Glutamatergic neuron (in vitro differentiated cells): ENCODE data around the gene TBC1D25. TPM values are rescaled to one million over a fixed set of nuclear protein-coding genes. Genes with fewer than 3 reads are reported as not detected.

ENCODE experiments used
- DNase-seq: peaks from one replicate; pipeline ENCODE4 v3.0.0; 2022
- H3K27ac Mint-ChIP-seq: one replicate; pipeline ENCODE4 v1.8.0; 2020; ENCODE audit warnings: mild to moderate bottlenecking, mixed read lengths, inconsistent platforms; ENCODE audit not compliant: unreplicated experiment
- H3K27me3 Mint-ChIP-seq: one replicate; pipeline ENCODE4 v1.8.0; 2020; ENCODE audit warnings: mild to moderate bottlenecking, moderate library complexity, mixed read lengths, inconsistent platforms; ENCODE audit not compliant: unreplicated experiment
- H3K36me3 Mint-ChIP-seq: one replicate; pipeline ENCODE4 v1.8.0; 2020; ENCODE audit warnings: mild to moderate bottlenecking, mixed read lengths, inconsistent platforms; ENCODE audit not compliant: unreplicated experiment
- H3K4me1 Mint-ChIP-seq: one replicate; pipeline ENCODE4 v1.8.0; 2020; ENCODE audit warnings: mild to moderate bottlenecking, low read depth, mixed read lengths, inconsistent platforms; ENCODE audit not compliant: unreplicated experiment
- H3K4me3 Mint-ChIP-seq: one replicate; pipeline ENCODE4 v1.8.0; 2020; ENCODE audit warnings: mild to moderate bottlenecking, mixed read lengths, inconsistent platforms; ENCODE audit not compliant: unreplicated experiment
- H3K9me3 Mint-ChIP-seq: one replicate; pipeline ENCODE4 v1.8.0; 2020; ENCODE audit warnings: mild to moderate bottlenecking, moderate library complexity, mixed read lengths, inconsistent platforms; ENCODE audit not compliant: unreplicated experiment
- CTCF ChIP-seq: fragments of 200-600 bp; sonication (generic); IDR thresholded peaks from one replicate; pipeline ENCODE4 v1.5.0; 2021; ENCODE audit not compliant: partially characterized antibody, unreplicated experiment
- long read RNA-seq: library from polyadenylated mRNA; unstranded; transcript quantifications from one replicate; pipeline ENCODE4 v2.0.0, GENCODE V29; 2020; ENCODE audit not compliant: unreplicated experiment
- total RNA-seq: library from RNA; stranded (reverse); fragmentation: NEBNext Ultra II Directional; extraction: Animal tissue kit (Norgen Biotek cat#: 25700); gene quantifications from one replicate; pipeline ENCODE4 v1.2.1, GENCODE V29; 2021; ENCODE audit not compliant: unreplicated experiment

TBC1D25 gene
- total RNA-seq, result 34.3 TPM
- long read RNA-seq, full-length matches to known transcripts, result 7 of 11 reads
- long read RNA-seq, partial matches to known transcripts, result 0 of 11 reads
- long read RNA-seq, other reads (novel, unspliced or antisense), result 4 of 11 reads

- peak within 1 kb of the TSS; percentile 90 for H3K4me3 Mint-ChIP-seq
- no peak for TF ChIP-seq CTCF
- peak; percentile 95 for DNase-seq
- peaks cover 4% of the 10 kb centered on the region for H3K27me3 Mint-ChIP-seq
- no peaks in the 10 kb centered on the region for H3K36me3 Mint-ChIP-seq
- peaks cover 5% of the 10 kb centered on the region for H3K4me1 Mint-ChIP-seq
- H3K9me3 Mint-ChIP-seq, result peaks cover 3% of the 10 kb centered on the region
- peak within 1 kb of the TSS; percentile 82 for H3K27ac Mint-ChIP-seq
Observed at GRCh38 chrX:48539345-48540027, at the start of gene TBC1D25. Gene TBC1D25 (plus strand): TSS chrX:48539714. CDS start chrX:48539798, 84 bp downstream.

GRCh38 chrX:48489892-48490291 is 49.6 kb upstream of the TBC1D25 start:
- H3K4me1 Mint-ChIP-seq, result no peaks in the 10 kb centered on the region
- no peak for DNase-seq

GRCh38 chrX:48490661-48491060 is 48.9 kb upstream of the TBC1D25 start:
- H3K4me1 Mint-ChIP-seq, result no peaks in the 10 kb centered on the region
- no peaks in the 10 kb centered on the region for H3K36me3 Mint-ChIP-seq
- DNase-seq, result no peak
- TF ChIP-seq CTCF, result no peak
- H3K9me3 Mint-ChIP-seq, result no peaks in the 10 kb centered on the region
- H3K27ac Mint-ChIP-seq, result no peak overlapping the region
- no peak overlapping the region for H3K4me3 Mint-ChIP-seq
- H3K27me3 Mint-ChIP-seq, result no peaks in the 10 kb centered on the region

More at GRCh38 chrX:48489892-48490291, 49.6 kb upstream of the TBC1D25 start:
- no peak for TF ChIP-seq CTCF
- no peaks in the 10 kb centered on the region for H3K36me3 Mint-ChIP-seq
- H3K27me3 Mint-ChIP-seq, result no peaks in the 10 kb centered on the region
- no peak overlapping the region for H3K4me3 Mint-ChIP-seq
- H3K9me3 Mint-ChIP-seq, result no peaks in the 10 kb centered on the region
- no peak overlapping the region for H3K27ac Mint-ChIP-seq

- no peaks in the 10 kb centered on the region for H3K36me3 Mint-ChIP-seq
- TF ChIP-seq CTCF, result no peak
- no peaks in the 10 kb centered on the region for H3K9me3 Mint-ChIP-seq
- no peak overlapping the region for H3K4me3 Mint-ChIP-seq
- DNase-seq, result no peak
- H3K27me3 Mint-ChIP-seq, result peaks cover 1% of the 10 kb centered on the region
- H3K27ac Mint-ChIP-seq, result no peak overlapping the region
- no peaks in the 10 kb centered on the region for H3K4me1 Mint-ChIP-seq
Observed at GRCh38 chrX:48491809-48492208, 47.7 kb upstream of the TBC1D25 start.

GRCh38 chrX:48492293-48492910 is 47.1 kb upstream of the TBC1D25 start:
- DNase-seq, result no peak
- H3K27ac Mint-ChIP-seq, result no peak overlapping the region
- H3K36me3 Mint-ChIP-seq, result no peaks in the 10 kb centered on the region
- no peaks in the 10 kb centered on the region for H3K4me1 Mint-ChIP-seq
- H3K9me3 Mint-ChIP-seq, result no peaks in the 10 kb centered on the region
- peaks cover 1% of the 10 kb centered on the region for H3K27me3 Mint-ChIP-seq
- no peak overlapping the region for H3K4me3 Mint-ChIP-seq
- TF ChIP-seq CTCF, result no peak
